CD4-positive, alpha-beta memory T cell (primary cell): ENCODE data around the gene TENT5C. TPM values are rescaled to one million over a fixed set of nuclear protein-coding genes. Genes with fewer than 3 reads are reported as not detected.
A peak's percentile ranks its signal among the peaks of the same experiment; 100 is the strongest.

Experiments used
- CTCF ChIA-PET: fragments of 350-600 bp; sonication (Branson Sonifier 250); formaldehyde crosslinking; loops from one replicate; lab custom pipeline; 2021; ENCODE audit warnings: inconsistent platforms; ENCODE audit not compliant: partially characterized antibody; lab: Charles Lee
- POLR2A ChIA-PET: fragments of 350-600 bp; sonication (Branson Sonifier 250); formaldehyde crosslinking; loops from one replicate; lab custom pipeline; 2021; ENCODE audit not compliant: partially characterized antibody; lab: Charles Lee
- DNase-seq, 5 donors: peaks; one replicate each; pipeline versions ENCODE4 v3.0.0 to v3.0.0-alpha.2; 2020 to 2022; ENCODE audit warnings: mixed read lengths in 1 of 5
- H3K27ac ChIP-seq: one replicate; pipeline ENCODE4 v1.7.0; 2013; ENCODE audit warnings: low read depth, low read length
- H3K27me3 ChIP-seq: 2 replicates; pipeline ENCODE4 v1.7.0; 2013; ENCODE audit warnings: mild to moderate bottlenecking, low read length, moderate library complexity; ENCODE audit not compliant: insufficient read depth
- H3K36me3 ChIP-seq: 2 replicates; pipeline ENCODE4 v1.7.0; 2013; ENCODE audit warnings: mild to moderate bottlenecking, low read length, moderate library complexity; ENCODE audit not compliant: insufficient read depth
- H3K4me1 ChIP-seq: 2 replicates; pipeline ENCODE4 v1.7.0; 2013; ENCODE audit warnings: mild to moderate bottlenecking, low read length, moderate library complexity; ENCODE audit not compliant: insufficient read depth
- H3K4me3 ChIP-seq, 2 donors: one replicate each; pipeline ENCODE4 v1.7.0; 2013; ENCODE audit warnings: low read length in 2 of 2, mild to moderate bottlenecking in 1 of 2
- H3K9me3 ChIP-seq, 2 donors: one replicate each; pipeline ENCODE4 v1.7.0; 2013; ENCODE audit warnings: low read length in 2 of 2, control low read depth in 1 of 2; ENCODE audit not compliant: control insufficient read depth in 1 of 2
- H3K27ac Mint-ChIP-seq, 7 donors: one replicate each; pipeline ENCODE4 v1.8.0; 2020 to 2021; ENCODE audit warnings: mixed read lengths in 7 of 7, mild to moderate bottlenecking in 6 of 7, inconsistent platforms in 3 of 7, moderate library complexity in 3 of 7
- H3K27me3 Mint-ChIP-seq, 2 donors: one replicate each; pipeline ENCODE4 v1.8.0; 2020 to 2021; ENCODE audit warnings: mixed read lengths in 2 of 2
- H3K36me3 Mint-ChIP-seq, 2 donors: one replicate each; pipeline ENCODE4 v1.8.0; 2020 to 2021; ENCODE audit warnings: mixed read lengths in 2 of 2, inconsistent platforms in 1 of 2, mild to moderate bottlenecking in 1 of 2
- H3K4me1 Mint-ChIP-seq, 4 donors: one replicate each; pipeline ENCODE4 v1.8.0; 2020 to 2021; ENCODE audit warnings: mixed read lengths in 4 of 4, mild to moderate bottlenecking in 1 of 4
- H3K4me3 Mint-ChIP-seq, 8 donors: one replicate each; pipeline ENCODE4 v1.8.0; 2020 to 2021; ENCODE audit warnings: mixed read lengths in 8 of 8, mild to moderate bottlenecking in 7 of 8, moderate library complexity in 6 of 8, inconsistent platforms in 3 of 8
- H3K9me3 Mint-ChIP-seq, 8 donors: one replicate each; pipeline ENCODE4 v1.8.0; 2020 to 2021; ENCODE audit warnings: mixed read lengths in 8 of 8, mild to moderate bottlenecking in 5 of 8, inconsistent platforms in 3 of 8, moderate library complexity in 1 of 8
- intact Hi-C: fragments of 100-400 bp; cut with micrococcal nuclease; formaldehyde crosslinking; loops from one replicate; pipeline ENCODE4 v1.15.1; 2023
- polyA plus RNA-seq, 2 donors: library from polyadenylated mRNA; unstranded; fragments of 300-500 nt; fragmentation: Illumina TruSeq; gene quantifications; one replicate each; pipeline ENCODE4 v1.2.3, GENCODE V29; 2021
- total RNA-seq, 2 experiments: library from RNA; stranded (reverse); gene quantifications; one replicate each; pipeline ENCODE4 v1.2.3, GENCODE V29; 2021

TENT5C gene
- total and polyA plus RNA-seq, 4 experiments from 2014 or later = 5.3 to 43.0 (median 14.4) TPM

GRCh38 chr1:117623698-117624097 is 17.9 kb downstream of the TENT5C start:
- Mint-ChIP-seq H3K4me1 (peaks cover 29 to 62% (median 48%) of the 10 kb centered on the region in 4 donors), H3K9me3 (no peaks in the 10 kb centered on the region), H3K4me3 (no peak overlapping the region), H3K27me3 (no peaks in the 10 kb centered on the region), H3K27ac (peak overlapping the region in 2 of 7 donors; percentile 24 to 67), H3K36me3 (peaks cover 64 to 66% of the 10 kb centered on the region in 2 donors)
- no peak for DNase-seq
- intact Hi-C loops = no loop called here
- Histone ChIP-seq H3K27ac (no peak overlapping the region), H3K9me3 (no peaks in the 10 kb centered on the region), H3K4me3 (no peak overlapping the region), H3K4me1 (peaks cover 46% of the 10 kb centered on the region), H3K27me3 (no peaks in the 10 kb centered on the region), H3K36me3 (peaks cover 19% of the 10 kb centered on the region)
- ChIA-PET POLR2A (interaction anchor here (0.6 to 4.5 kb wide), 3 partner anchors 9 to 32 kb away, joined by 3 to 24 read pairs (median 3); partner anchors contain the start of gene TENT5C), CTCF (interaction anchor here (0.6 to 12.7 kb wide), 5 partner anchors 16 to 230 kb away, joined by 3 to 58 read pairs (median 3); no protein-coding TSS in a partner anchor)

- Histone ChIP-seq H3K4me1 (peaks cover 30% of the 10 kb centered on the region), H3K27ac (no peak overlapping the region), H3K36me3 (peaks cover 19% of the 10 kb centered on the region), H3K9me3 (no peaks in the 10 kb centered on the region), H3K27me3 (no peaks in the 10 kb centered on the region), H3K4me3 (no peak overlapping the region)
- intact Hi-C loops = no loop called here
- Mint-ChIP-seq H3K27me3 (no peaks in the 10 kb centered on the region), H3K36me3 (peaks cover 45 to 62% of the 10 kb centered on the region in 2 donors), H3K27ac (peak overlapping the region in 1 of 7 donors; percentile 6), H3K4me3 (no peak overlapping the region), H3K4me1 (peaks cover 25 to 56% (median 39%) of the 10 kb centered on the region in 4 donors), H3K9me3 (no peaks in the 10 kb centered on the region)
- DNase-seq = no peak
- POLR2A ChIA-PET = interaction anchor here (1.0 to 4.5 kb wide), 4 partner anchors 21 to 33 kb away, joined by 3 to 24 read pairs (median 4); partner anchors contain the start of gene TENT5C
- CTCF ChIA-PET = interaction anchor here (0.8 to 12.7 kb wide), 8 partner anchors 11 to 126 kb away, joined by 3 to 58 read pairs (median 3); no protein-coding TSS in a partner anchor
These were observed 21.8 kb downstream of the TENT5C start for GRCh38 chr1:117627546-117628130.

GRCh38 chr1:117628343-117628742 is 22.5 kb downstream of the TENT5C start:
- no peak overlapping the region for H3K4me3 ChIP-seq
- peak overlapping the region in 1 of 7 donors; percentile 55 for H3K27ac Mint-ChIP-seq
- peaks cover 38 to 55% of the 10 kb centered on the region in 2 donors for H3K36me3 Mint-ChIP-seq
- intact Hi-C loops = no loop called here
- H3K9me3 Mint-ChIP-seq = no peaks in the 10 kb centered on the region
- no peak overlapping the region for H3K4me3 Mint-ChIP-seq
- ChIA-PET POLR2A (interaction anchor here (1.4 to 4.5 kb wide), 2 partner anchors 21 to 30 kb away, joined by 4 to 24 read pairs; partner anchors contain the start of gene TENT5C), CTCF (interaction anchor here (0.8 to 12.7 kb wide), 5 partner anchors 45 to 96 kb away, joined by 3 to 58 read pairs (median 3); no protein-coding TSS in a partner anchor)
- peaks cover 34% of the 10 kb centered on the region for H3K4me1 ChIP-seq
- no peaks in the 10 kb centered on the region for H3K27me3 ChIP-seq
- H3K27me3 Mint-ChIP-seq = no peaks in the 10 kb centered on the region
- no peak for DNase-seq
- no peaks in the 10 kb centered on the region for H3K9me3 ChIP-seq
- peaks cover 25 to 57% (median 41%) of the 10 kb centered on the region in 4 donors for H3K4me1 Mint-ChIP-seq
- no peak overlapping the region for H3K27ac ChIP-seq
- peaks cover 11% of the 10 kb centered on the region for H3K36me3 ChIP-seq

- no peaks in the 10 kb centered on the region for H3K9me3 ChIP-seq
- ChIA-PET CTCF (interaction anchor here (0.9 to 12.7 kb wide), 4 partner anchors 8 to 95 kb away, joined by 3 to 58 read pairs (median 6); no protein-coding TSS in a partner anchor), POLR2A (interaction anchor here (1.0 to 5.0 kb wide), 3 partner anchors 20 to 26 kb away, joined by 3 to 23 read pairs (median 4); no protein-coding TSS in a partner anchor)
- peaks cover 38% of the 10 kb centered on the region for H3K4me1 ChIP-seq
- peaks cover 24 to 40% of the 10 kb centered on the region in 2 donors for H3K36me3 Mint-ChIP-seq
- no peak for DNase-seq
- intact Hi-C loops = no loop called here
- H3K9me3 Mint-ChIP-seq = no peaks in the 10 kb centered on the region
- no peak overlapping the region for H3K27ac ChIP-seq
- no peaks in the 10 kb centered on the region for H3K27me3 ChIP-seq
- peaks cover 22 to 55% (median 37%) of the 10 kb centered on the region in 4 donors for H3K4me1 Mint-ChIP-seq
- no peaks in the 10 kb centered on the region for H3K36me3 ChIP-seq
- no peak overlapping the region for H3K4me3 ChIP-seq
- H3K4me3 Mint-ChIP-seq = no peak overlapping the region
- H3K27me3 Mint-ChIP-seq = no peaks in the 10 kb centered on the region
- H3K27ac Mint-ChIP-seq = peak overlapping the region in 3 of 7 donors; percentile 20 to 74 (median 49)
These were observed 24.0 kb downstream of the TENT5C start for GRCh38 chr1:117629625-117630422.

- Mint-ChIP-seq H3K36me3 (peaks cover 18 to 34% of the 10 kb centered on the region in 2 donors), H3K27me3 (no peaks in the 10 kb centered on the region), H3K4me1 (peaks cover 22 to 51% (median 38%) of the 10 kb centered on the region in 4 donors), H3K27ac (peak overlapping the region in 1 of 7 donors; percentile 74), H3K9me3 (no peaks in the 10 kb centered on the region), H3K4me3 (no peak overlapping the region)
- Histone ChIP-seq H3K36me3 (no peaks in the 10 kb centered on the region), H3K9me3 (no peaks in the 10 kb centered on the region), H3K4me3 (no peak overlapping the region), H3K27ac (no peak overlapping the region), H3K4me1 (peaks cover 38% of the 10 kb centered on the region), H3K27me3 (no peaks in the 10 kb centered on the region)
- ChIA-PET POLR2A (interaction anchor here (1.0 to 5.0 kb wide), 3 partner anchors 21 to 26 kb away, joined by 3 to 23 read pairs (median 4); no protein-coding TSS in a partner anchor), CTCF (interaction anchor here (1.1 to 12.7 kb wide), 4 partner anchors 23 to 96 kb away, joined by 4 to 58 read pairs (median 6); no protein-coding TSS in a partner anchor)
- intact Hi-C loops = no loop called here
- no peak for DNase-seq
These were observed 24.7 kb downstream of the TENT5C start for GRCh38 chr1:117630423-117630998.

GRCh38 chr1:117631359-117632160 is 25.7 kb downstream of the TENT5C start:
- no peak overlapping the region for H3K4me3 Mint-ChIP-seq
- H3K27me3 ChIP-seq = no peaks in the 10 kb centered on the region
- peaks cover 43% of the 10 kb centered on the region for H3K4me1 ChIP-seq
- DNase-seq = no peak
- POLR2A ChIA-PET = interaction anchor here (1.1 to 5.0 kb wide), 5 partner anchors 9 to 27 kb away, joined by 3 to 23 read pairs (median 4); partner anchors contain the start of gene TENT5C
- intact Hi-C loops = no loop called here
- H3K36me3 ChIP-seq = no peaks in the 10 kb centered on the region
- H3K4me1 Mint-ChIP-seq = peaks cover 26 to 60% (median 44%) of the 10 kb centered on the region in 4 donors
- H3K27ac Mint-ChIP-seq = no peak overlapping the region
- no peaks in the 10 kb centered on the region for H3K27me3 Mint-ChIP-seq
- CTCF ChIA-PET = interaction anchor here (1.1 to 2.3 kb wide), 6 partner anchors 10 to 97 kb away, joined by 3 to 7 read pairs (median 4); no protein-coding TSS in a partner anchor
- peaks cover 14 to 23% of the 10 kb centered on the region in 2 donors for H3K36me3 Mint-ChIP-seq
- no peaks in the 10 kb centered on the region for H3K9me3 ChIP-seq
- H3K4me3 ChIP-seq = no peak overlapping the region
- H3K9me3 Mint-ChIP-seq = no peaks in the 10 kb centered on the region
- no peak overlapping the region for H3K27ac ChIP-seq
